Epithelial cell of proximal tubule (primary cell): Measurements from ENCODE around the gene AGBL4. TPM values are rescaled to one million over a fixed set of nuclear protein-coding genes. Genes with fewer than 3 reads are reported as not detected.
"Not testable (repeated sequence)": the region's sequence is repeated elsewhere in the genome, so short reads cannot be mapped to it uniquely, and the experiment has no call there.

Experiments used
- DNase-seq: peaks from one replicate; pipeline ENCODE4 v3.0.0-alpha.2; 2011; ENCODE audit warnings: low read depth
- H3K4me3 ChIP-seq: 2 replicates; pipeline ENCODE4 v1.5.1; 2011; ENCODE audit warnings: low read depth, mild to moderate bottlenecking, low read length
- CTCF ChIP-seq: conservative IDR thresholded peaks from 2 replicates; pipeline ENCODE4 v1.5.1; 2012; ENCODE audit warnings: low read depth, mild to moderate bottlenecking, low read length
- total RNA-seq: library from RNA; depleted of rRNA; stranded (reverse); fragments of >200 nt; gene quantifications from 2 replicates; pipeline ENCODE4 v1.2.3, GENCODE V29; 2015

Gene AGBL4
- total RNA-seq, 1 donor from 2014 or later = not detected

- no peak overlapping the region for H3K4me3 ChIP-seq
- no peak for TF ChIP-seq CTCF
- DNase-seq = no peak
Measured at GRCh38 chr1:48526008-48526710, 1497.6 kb downstream of the AGBL4 start.

- no peak overlapping the region for H3K4me3 ChIP-seq
- no peak for DNase-seq
- no peak for TF ChIP-seq CTCF
Measured at GRCh38 chr1:48524892-48525467, 1498.8 kb downstream of the AGBL4 start.

GRCh38 chr1:48523558-48523957, 1500.2 kb downstream of the AGBL4 start:
- no peak for TF ChIP-seq CTCF
- no peak for DNase-seq
- no peak overlapping the region for H3K4me3 ChIP-seq

- DNase-seq, H3K4me3 ChIP-seq: not testable (repeated sequence)
Measured at GRCh38 chr1:48519896-48520295, 1503.9 kb downstream of the AGBL4 start.

GRCh38 chr1:48506870-48507269, 1516.9 kb downstream of the AGBL4 start:
- no peak for TF ChIP-seq CTCF
- no peak for DNase-seq
- no peak overlapping the region for H3K4me3 ChIP-seq

- TF ChIP-seq CTCF = no peak
- DNase-seq = no peak
- no peak overlapping the region for H3K4me3 ChIP-seq
Measured at GRCh38 chr1:48500541-48501450, 1523.0 kb downstream of the AGBL4 start.

- DNase-seq = no peak
- no peak overlapping the region for H3K4me3 ChIP-seq
- TF ChIP-seq CTCF = no peak
Measured at GRCh38 chr1:48499211-48499735, 1524.5 kb downstream of the AGBL4 start.
